ENCODE results near the gene RANBP9.

The RANBP9 gene

DNA sequence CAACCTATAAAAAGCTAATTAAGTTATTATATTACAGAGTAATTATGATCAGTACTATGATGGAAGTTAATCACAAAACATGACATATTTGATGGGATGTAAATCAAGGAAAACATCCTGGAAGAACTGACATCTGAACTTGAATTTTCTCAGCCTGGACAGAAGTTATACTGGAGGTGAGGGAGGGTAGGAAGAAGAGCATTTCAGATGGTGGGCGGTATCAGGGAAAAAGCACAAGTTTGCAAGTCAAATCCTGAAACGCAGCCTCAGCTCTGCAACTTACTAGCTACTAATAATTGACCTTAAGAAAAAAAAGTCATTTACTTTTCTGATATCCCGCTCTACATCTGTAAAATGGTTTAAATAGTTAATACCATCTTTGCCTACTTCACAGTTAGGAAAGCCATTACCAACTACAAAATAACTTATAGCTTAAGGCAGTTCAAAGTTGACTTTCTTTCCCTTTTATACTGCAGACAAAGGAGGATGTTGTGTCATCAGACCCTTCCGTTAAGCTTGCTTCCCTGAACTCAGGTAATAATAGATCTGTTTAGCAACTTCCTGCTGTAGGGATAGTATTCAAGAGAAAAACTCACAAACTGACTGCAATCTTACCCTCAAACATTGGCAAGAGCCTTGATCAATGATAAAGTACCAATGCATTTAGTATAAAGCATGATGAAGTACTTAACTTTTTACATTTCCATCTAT is 75.5 kb downstream of the RANBP9 start:
- peaks cover 32 to 59% of the 10 kb centered on the region in 2 donors for H3K36me3 Mint-ChIP-seq
- no peak overlapping the region for H3K27ac Mint-ChIP-seq
- DNase-seq (no peak), ATAC-seq (replicated peaks) (no peak)
- no peaks in the 10 kb centered on the region for H3K27me3 Mint-ChIP-seq
- no peaks in the 10 kb centered on the region for H3K9me3 Mint-ChIP-seq
- H3K4me1 Mint-ChIP-seq = peaks cover 5 to 11% of the 10 kb centered on the region in 2 donors
- no peak overlapping the region for H3K4me3 Mint-ChIP-seq

- H3K27me3 Mint-ChIP-seq = no peaks in the 10 kb centered on the region
- no peaks in the 10 kb centered on the region for H3K9me3 Mint-ChIP-seq
- DNase-seq (no peak), ATAC-seq (replicated peaks) (no peak)
- peaks cover 36 to 58% of the 10 kb centered on the region in 2 donors for H3K36me3 Mint-ChIP-seq
- H3K4me3 Mint-ChIP-seq = no peak overlapping the region
- H3K4me1 Mint-ChIP-seq = peaks cover 10 to 21% of the 10 kb centered on the region in 2 donors
- H3K27ac Mint-ChIP-seq = no peak overlapping the region
Observed at GRCh38 chr6:13633343-13633742, 78.3 kb downstream of the RANBP9 start.

DNA sequence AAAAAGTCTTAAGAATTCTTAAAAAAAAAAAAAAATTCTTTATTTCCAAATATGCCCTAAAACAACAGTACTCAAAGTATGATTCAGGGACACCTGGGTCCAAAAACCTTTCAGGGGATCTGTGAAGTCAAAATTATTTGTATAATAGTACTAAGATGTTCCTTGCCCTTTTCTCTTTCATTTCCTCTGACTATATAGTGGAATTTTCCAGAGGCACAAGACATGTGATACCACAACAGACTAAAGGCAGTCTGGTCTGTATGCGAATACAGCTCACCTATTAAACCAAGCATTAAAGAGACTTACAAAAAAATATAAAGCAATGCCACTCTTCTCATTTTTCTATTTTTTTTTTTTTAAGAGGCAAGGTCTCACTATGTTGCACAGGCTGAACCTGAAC is 81.1 kb downstream of the RANBP9 start:
- H3K27me3 Mint-ChIP-seq = no peaks in the 10 kb centered on the region
- peaks cover 8 to 25% of the 10 kb centered on the region in 2 donors for H3K4me1 Mint-ChIP-seq
- no peaks in the 10 kb centered on the region for H3K9me3 Mint-ChIP-seq
- DNase-seq (no peak), ATAC-seq (replicated peaks) (peak; percentile 76 to 78)
- peak overlapping the region; percentile 37 for H3K27ac Mint-ChIP-seq
- H3K4me3 Mint-ChIP-seq = no peak overlapping the region
- H3K36me3 Mint-ChIP-seq = peaks cover 27 to 51% of the 10 kb centered on the region in 2 donors

DNA sequence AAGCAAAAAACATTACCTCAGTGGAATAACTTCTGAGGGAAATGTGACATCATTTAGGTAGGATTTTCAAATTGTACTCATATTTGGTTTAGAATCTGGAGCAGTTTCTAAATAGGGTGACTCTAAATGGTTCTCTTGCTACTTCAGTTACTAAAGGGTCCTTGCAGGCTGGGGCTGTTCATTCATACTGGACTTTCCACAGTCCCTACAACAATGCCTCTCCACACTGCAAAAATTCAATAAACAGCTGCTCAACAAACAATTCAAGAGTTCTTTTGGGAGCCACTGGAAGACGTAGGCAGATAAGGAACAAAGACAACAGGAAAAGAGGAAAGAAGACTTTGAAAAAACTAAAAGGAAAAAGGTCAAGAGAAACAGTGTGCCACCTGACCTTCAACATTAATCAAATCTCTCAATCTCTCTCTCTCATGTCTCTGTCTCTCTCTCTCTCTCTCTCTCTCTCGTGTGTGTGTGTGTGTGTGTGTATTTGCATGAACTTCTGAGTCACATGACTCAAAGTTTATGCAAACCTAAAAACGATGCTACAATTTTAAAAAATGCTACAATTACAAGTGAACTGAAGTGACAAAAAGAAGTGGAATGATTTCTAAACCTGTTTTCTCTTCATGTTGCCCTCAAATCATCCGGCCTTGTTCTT is 82.0 kb downstream of the RANBP9 start:
- H3K9me3 Mint-ChIP-seq = no peaks in the 10 kb centered on the region
- H3K27me3 Mint-ChIP-seq = no peaks in the 10 kb centered on the region
- peaks cover 12 to 32% of the 10 kb centered on the region in 2 donors for H3K4me1 Mint-ChIP-seq
- DNase-seq (no peak), ATAC-seq (replicated peaks) (no peak)
- H3K27ac Mint-ChIP-seq = peak overlapping the region; percentile 63
- H3K36me3 Mint-ChIP-seq = peaks cover 22 to 48% of the 10 kb centered on the region in 2 donors
- no peak overlapping the region for H3K4me3 Mint-ChIP-seq

DNA sequence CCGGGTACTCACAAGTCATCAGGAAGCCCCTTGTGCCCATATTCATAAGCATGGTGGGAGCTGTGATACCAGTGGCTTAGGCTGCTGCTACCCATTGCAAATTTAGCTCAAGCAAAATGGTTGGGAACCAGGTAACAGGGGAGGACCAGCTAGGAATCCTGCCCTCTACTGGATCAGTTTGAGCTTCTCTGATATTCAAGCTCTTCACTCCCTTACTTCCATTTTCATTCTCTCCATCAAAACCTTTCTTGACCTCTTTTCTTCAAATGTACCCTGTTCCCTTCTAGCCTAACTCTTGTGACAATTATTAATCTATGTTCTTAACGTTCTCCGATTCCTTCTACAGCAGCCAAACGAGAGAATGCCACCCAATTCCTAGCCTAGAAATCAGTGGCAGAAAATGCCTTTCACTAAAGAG is 86.8 kb downstream of the RANBP9 start:
- Mint-ChIP-seq H3K4me3 (no peak overlapping the region), H3K27ac (peak overlapping the region; percentile 66)

GRCh38 chr6:13617066-13617465 is 94.6 kb downstream of the RANBP9 start:
- DNase-seq (no peak), ATAC-seq (replicated peaks) (no peak)
- H3K4me1 Mint-ChIP-seq = peaks cover 13 to 26% of the 10 kb centered on the region in 2 donors
- H3K27me3 Mint-ChIP-seq = no peaks in the 10 kb centered on the region
- peak overlapping the region; percentile 80 for H3K27ac Mint-ChIP-seq
- H3K36me3 Mint-ChIP-seq = peaks cover 15 to 25% of the 10 kb centered on the region in 2 donors
- peak overlapping the region; percentile 92 to 98 for H3K4me3 Mint-ChIP-seq
- no peaks in the 10 kb centered on the region for H3K9me3 Mint-ChIP-seq

More for the DNA sequence above, 86.8 kb downstream of the RANBP9 start:
- Mint-ChIP-seq H3K9me3 (no peaks in the 10 kb centered on the region), H3K36me3 (peaks cover 20 to 39% of the 10 kb centered on the region in 2 donors), H3K27me3 (no peaks in the 10 kb centered on the region), H3K4me1 (peaks cover 12 to 17% of the 10 kb centered on the region in 2 donors)
- ATAC-seq (replicated peaks) = peak; percentile 72 to 83
- no peak for DNase-seq

DNA sequence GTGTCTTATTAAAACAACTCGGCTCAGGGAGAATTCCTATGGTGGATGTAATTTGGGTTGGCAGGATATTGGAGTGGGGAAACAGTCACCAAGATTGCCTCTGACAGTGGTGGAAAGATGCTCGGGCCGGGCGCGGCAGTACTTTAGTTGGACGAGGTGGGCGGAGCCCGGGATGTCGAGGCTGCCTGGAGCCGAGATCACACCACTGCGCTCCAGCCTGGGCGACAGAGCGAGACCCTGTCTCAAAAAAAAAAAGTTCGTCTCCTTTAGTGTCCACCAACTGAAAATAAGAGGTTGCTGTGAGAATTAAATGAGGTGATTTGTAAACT is 95.9 kb downstream of the RANBP9 start:
- peak overlapping the region; percentile 92 to 98 for H3K4me3 Mint-ChIP-seq
- peak overlapping the region; percentile 99 for H3K27ac Mint-ChIP-seq
- H3K36me3 Mint-ChIP-seq = peaks cover 15 to 29% of the 10 kb centered on the region in 2 donors
- ATAC-seq (replicated peaks) = peak; percentile 44 to 48
- peaks cover 17 to 37% of the 10 kb centered on the region in 2 donors for H3K4me1 Mint-ChIP-seq
- no peaks in the 10 kb centered on the region for H3K9me3 Mint-ChIP-seq
- DNase-seq = peak; percentile 36
- no peaks in the 10 kb centered on the region for H3K27me3 Mint-ChIP-seq

GRCh38 chr6:13614926-13615791 is 96.5 kb downstream of the RANBP9 start, which contains the start of gene NOL7:
TSS of gene NOL7 (plus strand) at chr6:13615335. CDS start at chr6:13615359, 24 bp downstream.
- Mint-ChIP-seq H3K27ac (peak within 1 kb of the TSS; percentile 99), H3K9me3 (no peaks in the 10 kb centered on the region), H3K36me3 (peaks cover 17 to 29% of the 10 kb centered on the region in 2 donors), H3K27me3 (no peaks in the 10 kb centered on the region), H3K4me3 (peak within 1 kb of the TSS; percentile 92 to 98), H3K4me1 (peaks cover 18 to 43% of the 10 kb centered on the region in 2 donors)
- ATAC-seq (replicated peaks) (peak; percentile 95), DNase-seq (peak; percentile 97)

DNA sequence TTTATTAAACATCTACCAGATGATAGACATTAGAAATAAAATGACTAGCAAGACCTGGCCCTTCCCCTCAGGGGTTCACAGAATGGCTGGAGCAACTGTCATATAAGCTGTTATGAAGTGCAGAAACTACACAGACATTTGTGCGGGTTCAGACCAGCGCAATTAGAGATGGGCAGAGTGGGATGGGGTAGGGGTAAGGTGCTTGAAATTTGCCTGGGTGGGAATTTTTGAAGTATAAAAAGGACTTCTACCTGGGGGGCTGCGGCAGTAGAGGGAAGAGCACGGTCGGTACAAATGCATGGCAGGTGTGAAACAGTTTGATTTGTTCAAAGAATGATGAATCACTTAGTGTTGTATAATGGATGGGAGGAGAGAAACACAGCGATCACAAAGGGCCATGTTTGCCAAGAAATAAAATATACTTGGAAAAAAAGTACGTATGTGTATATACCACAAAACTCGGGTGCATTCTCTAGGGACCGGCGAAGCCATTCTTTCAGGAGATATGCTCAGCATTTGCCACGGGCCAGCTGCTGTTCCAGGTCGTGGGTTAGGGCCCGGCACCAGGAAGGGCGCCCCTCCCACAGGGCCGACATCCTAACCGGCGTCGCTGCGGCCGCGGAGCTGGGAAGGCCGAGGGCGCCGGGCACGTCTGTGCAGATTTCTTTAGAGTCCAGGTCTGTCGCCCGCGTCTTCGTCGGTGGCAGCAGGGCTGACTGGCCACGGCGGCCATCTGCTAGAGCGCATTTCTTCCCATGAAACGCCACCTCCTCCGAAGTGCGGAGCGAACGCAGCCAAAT is 97.3 kb downstream of the RANBP9 start:
- Mint-ChIP-seq H3K27ac (peak overlapping the region; percentile 99), H3K27me3 (no peaks in the 10 kb centered on the region), H3K9me3 (no peaks in the 10 kb centered on the region), H3K4me3 (peak overlapping the region; percentile 92 to 98), H3K36me3 (peaks cover 16 to 29% of the 10 kb centered on the region in 2 donors), H3K4me1 (peaks cover 18 to 43% of the 10 kb centered on the region in 2 donors)
- no peak for DNase-seq
- peak; percentile 28 to 30 for ATAC-seq (replicated peaks)

GRCh38 chr6:13613029-13613594 is 98.5 kb downstream of the RANBP9 start:
- H3K4me1 Mint-ChIP-seq = peaks cover 18 to 43% of the 10 kb centered on the region in 2 donors
- DNase-seq (no peak), ATAC-seq (replicated peaks) (no peak)
- no peaks in the 10 kb centered on the region for H3K27me3 Mint-ChIP-seq
- H3K36me3 Mint-ChIP-seq = peaks cover 16 to 29% of the 10 kb centered on the region in 2 donors
- peak overlapping the region; percentile 42 for H3K27ac Mint-ChIP-seq
- no peaks in the 10 kb centered on the region for H3K9me3 Mint-ChIP-seq
- peak overlapping the region in 1 of 2 donors; percentile 21 for H3K4me3 Mint-ChIP-seq

GRCh38 chr6:13611715-13612114 is 99.9 kb downstream of the RANBP9 start:
- Mint-ChIP-seq H3K4me3 (no peak overlapping the region), H3K27me3 (no peaks in the 10 kb centered on the region), H3K9me3 (no peaks in the 10 kb centered on the region), H3K4me1 (peaks cover 11 to 32% of the 10 kb centered on the region in 2 donors), H3K27ac (peak overlapping the region; percentile 39), H3K36me3 (peaks cover 12 to 23% of the 10 kb centered on the region in 2 donors)
- DNase-seq (no peak), ATAC-seq (replicated peaks) (no peak)

- Mint-ChIP-seq H3K27me3 (no peaks in the 10 kb centered on the region), H3K4me3 (no peak overlapping the region), H3K27ac (no peak overlapping the region), H3K4me1 (peaks cover 2 to 5% of the 10 kb centered on the region in 2 donors), H3K9me3 (no peaks in the 10 kb centered on the region), H3K36me3 (peaks cover 29 to 39% of the 10 kb centered on the region in 2 donors)
- no peak for ATAC-seq (replicated peaks)
- no peak for DNase-seq
Observed at GRCh38 chr6:13605634-13606033, 106.0 kb downstream of the RANBP9 start.
